ENCODE data around the gene SERPINA5. TPM values are rescaled to one million over a fixed set of nuclear protein-coding genes. Genes with fewer than 3 reads are reported as not detected.
"Not testable (repeated sequence)": the region's sequence is repeated elsewhere in the genome, so short reads cannot be mapped to it uniquely, and the experiment has no call there.

SERPINA5 gene
- total and polyA plus RNA-seq, 2 of the 13 experiments (the other 11 are each of a cell fraction or from before 2014, with no cell fraction given): 449 to 498 TPM

DNA sequence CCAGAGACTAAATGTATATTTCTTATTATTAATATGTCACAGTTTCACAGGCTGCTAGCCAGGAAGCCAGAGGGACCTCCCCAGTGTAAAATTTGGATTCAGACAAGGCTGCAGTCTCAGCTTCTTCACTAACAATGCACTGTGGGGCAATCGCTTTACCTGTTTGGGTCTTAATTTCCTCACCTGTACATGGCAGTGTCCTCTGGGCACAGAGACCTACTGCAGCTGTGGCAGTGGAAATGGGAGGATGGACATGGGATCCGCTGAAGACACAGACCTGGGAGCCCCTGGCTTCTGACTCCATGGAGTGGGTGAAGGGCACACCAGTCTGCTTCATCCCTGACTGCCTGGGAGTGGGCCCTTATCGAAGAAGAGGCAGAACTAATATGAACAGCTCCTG lies 6.9 kb upstream of the SERPINA5 start:
- Histone ChIP-seq H3K9ac (ENCODE audit: insufficient read depth, low read depth, low read length) (no peak overlapping the region), H3K4me1 (ENCODE audit: insufficient read depth, low read length) (peaks cover 83% of the 10 kb centered on the region), H3K79me2 (ENCODE audit: insufficient read depth, low read length) (no peaks in the 10 kb centered on the region), H3K36me3 (replicated peaks in 1 of 2; ENCODE audit: control insufficient read depth in 1 of 2, insufficient read depth in 2 of 2, low read length in 2 of 2) (no peaks in the 10 kb centered on the region), H3K4me3 (replicated peaks in 1 of 3; ENCODE audit: insufficient read depth in 1 of 3, low read depth in 2 of 3, low read length in 3 of 3) (no peak overlapping the region), H3K4me2 (ENCODE audit: low read depth, low read length) (no peak overlapping the region), H3K9me3 (ENCODE audit: low read length) (no peaks in the 10 kb centered on the region), H3K27ac (ENCODE audit: extremely low read length, insufficient read depth, low read length) (no peak overlapping the region), H3K27me3 (ENCODE audit: control insufficient read depth in 1 of 2, insufficient read depth in 2 of 2, low read length in 2 of 2) (no peaks in the 10 kb centered on the region), H2AFZ (ENCODE audit: low read length) (no peak overlapping the region), H4K20me1 (ENCODE audit: insufficient read depth, low read length) (no peaks in the 10 kb centered on the region)
- no TSS peak for BruUV-seq (replicated peaks)
- ChIA-PET POLR2A (interaction anchor here (1.1 to 8.1 kb wide), 7 partner anchors 9 to 39 kb away, joined by 3 to 142 read pairs (median 10); partner anchors contain the start of genes SERPINA3 and SERPINA4), CTCF (ENCODE audit: low intra/inter-chr PET ratio, low total read pairs) (no interaction called here)
- ATAC-seq (no peak), DNase-seq (ENCODE audit: low spot score) (no peak), FAIRE-seq (no peak)
- WGBS (ENCODE audit: low lambda C conversion rate): 97% methylated on average over 3 of the region's 3 CpGs
- TF ChIP-seq KLF13 (CRISPR knock-in tag; IDR thresholded peaks at IDR 0.05): no peak
- TF ChIP-seq SALL1 (CRISPR knock-in tag; IDR thresholded peaks at IDR 0.05): peak; percentile 30; the same call in 1 of the 2 replicates
- in situ Hi-C loops (cut with HindIII; ENCODE audit: extremely low pct_ligation_motif_present, low pct_unique_long_range_greater_than_20kb) (no loop called here), intact Hi-C loops (cut with micrococcal nuclease; ENCODE audit: unreplicated experiment) (no loop called here)

DNA sequence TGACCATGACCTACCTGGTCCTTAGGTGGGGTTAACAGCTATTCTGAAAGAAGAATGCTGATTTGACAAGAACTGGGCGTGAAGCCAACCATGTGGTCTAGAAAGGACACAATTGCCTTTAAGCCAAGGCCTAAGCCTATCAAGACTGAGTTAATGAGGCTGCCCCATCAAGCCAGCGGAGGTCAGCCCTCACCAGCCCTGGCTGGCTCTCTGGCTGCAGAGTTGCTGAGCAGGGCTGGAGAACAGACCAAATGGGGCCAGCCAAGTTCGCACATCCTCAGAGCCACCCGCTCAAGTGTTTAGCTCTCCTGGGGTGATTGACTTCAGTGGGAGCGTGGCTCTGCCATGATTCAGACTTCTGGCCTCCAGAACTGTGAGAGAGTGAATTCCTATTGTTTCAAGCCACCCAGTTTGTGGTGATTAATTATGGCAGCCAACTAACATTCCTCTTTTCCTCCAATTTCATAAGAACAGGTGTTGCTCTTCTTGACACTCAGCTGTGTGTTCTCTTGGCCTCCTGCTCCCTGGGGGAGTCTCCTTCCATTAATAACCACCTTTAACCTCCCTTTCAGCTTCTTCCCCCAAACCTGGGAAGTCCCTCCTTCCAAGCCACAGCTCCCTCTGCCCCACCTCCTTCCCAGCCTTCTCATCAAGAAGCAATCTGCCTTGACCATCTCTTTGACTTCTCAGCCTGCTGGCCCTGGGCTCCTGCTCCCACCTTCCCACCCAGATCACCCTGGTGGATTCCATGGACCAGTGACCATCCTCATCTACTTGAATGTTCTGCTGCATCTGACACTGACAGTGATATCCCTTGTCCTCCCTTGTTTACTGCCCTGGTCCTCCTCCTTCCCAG lies 5.3 kb upstream of the SERPINA5 start:
- H2AFZ ChIP-seq (ENCODE audit: low read length): no peak overlapping the region
- FAIRE-seq (no peak), DNase-seq (ENCODE audit: low spot score) (no peak), ATAC-seq (no peak)
- ChIA-PET CTCF (ENCODE audit: low intra/inter-chr PET ratio, low total read pairs) (no interaction called here), POLR2A (interaction anchor here (1.0 to 8.1 kb wide), 2 partner anchors 18 to 23 kb away, joined by 4 to 96 read pairs; no protein-coding TSS in a partner anchor)
- H3K79me2 ChIP-seq (ENCODE audit: insufficient read depth, low read length): no peaks in the 10 kb centered on the region
- intact Hi-C loops (cut with micrococcal nuclease; ENCODE audit: unreplicated experiment): no loop called here
- peak; percentile 72 to 73 for TF ChIP-seq MAFK (conservative IDR thresholded peaks at IDR 0.05 in 1 of 2, IDR thresholded peaks at IDR 0.05 in 1 of 2; ENCODE audit: low read length in 2 of 2)
- TF ChIP-seq, protein P1, sequence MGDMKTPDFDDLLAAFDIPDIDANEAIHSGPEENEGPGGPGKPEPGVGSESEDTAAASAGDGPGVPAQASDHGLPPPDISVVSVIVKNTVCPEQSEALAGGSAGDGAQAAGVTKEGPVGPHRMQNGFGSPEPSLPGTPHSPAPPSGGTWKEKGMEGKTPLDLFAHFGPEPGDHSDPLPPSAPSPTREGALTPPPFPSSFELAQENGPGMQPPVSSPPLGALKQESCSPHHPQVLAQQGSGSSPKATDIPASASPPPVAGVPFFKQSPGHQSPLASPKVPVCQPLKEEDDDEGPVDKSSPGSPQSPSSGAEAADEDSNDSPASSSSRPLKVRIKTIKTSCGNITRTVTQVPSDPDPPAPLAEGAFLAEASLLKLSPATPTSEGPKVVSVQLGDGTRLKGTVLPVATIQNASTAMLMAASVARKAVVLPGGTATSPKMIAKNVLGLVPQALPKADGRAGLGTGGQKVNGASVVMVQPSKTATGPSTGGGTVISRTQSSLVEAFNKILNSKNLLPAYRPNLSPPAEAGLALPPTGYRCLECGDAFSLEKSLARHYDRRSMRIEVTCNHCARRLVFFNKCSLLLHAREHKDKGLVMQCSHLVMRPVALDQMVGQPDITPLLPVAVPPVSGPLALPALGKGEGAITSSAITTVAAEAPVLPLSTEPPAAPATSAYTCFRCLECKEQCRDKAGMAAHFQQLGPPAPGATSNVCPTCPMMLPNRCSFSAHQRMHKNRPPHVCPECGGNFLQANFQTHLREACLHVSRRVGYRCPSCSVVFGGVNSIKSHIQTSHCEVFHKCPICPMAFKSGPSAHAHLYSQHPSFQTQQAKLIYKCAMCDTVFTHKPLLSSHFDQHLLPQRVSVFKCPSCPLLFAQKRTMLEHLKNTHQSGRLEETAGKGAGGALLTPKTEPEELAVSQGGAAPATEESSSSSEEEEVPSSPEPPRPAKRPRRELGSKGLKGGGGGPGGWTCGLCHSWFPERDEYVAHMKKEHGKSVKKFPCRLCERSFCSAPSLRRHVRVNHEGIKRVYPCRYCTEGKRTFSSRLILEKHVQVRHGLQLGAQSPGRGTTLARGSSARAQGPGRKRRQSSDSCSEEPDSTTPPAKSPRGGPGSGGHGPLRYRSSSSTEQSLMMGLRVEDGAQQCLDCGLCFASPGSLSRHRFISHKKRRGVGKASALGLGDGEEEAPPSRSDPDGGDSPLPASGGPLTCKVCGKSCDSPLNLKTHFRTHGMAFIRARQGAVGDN (CRISPR knock-in tag; IDR thresholded peaks at IDR 0.05): peak; percentile 51
- TF ChIP-seq ZNF616 (CRISPR knock-in tag; IDR thresholded peaks at IDR 0.05; ENCODE audit: low read depth): no peak
- H3K36me3 ChIP-seq (replicated peaks in 1 of 2; ENCODE audit: control insufficient read depth in 1 of 2, insufficient read depth in 2 of 2, low read length in 2 of 2): no peaks in the 10 kb centered on the region
- no TSS peak for BruUV-seq (replicated peaks)
- H3K27me3 ChIP-seq (ENCODE audit: control insufficient read depth in 1 of 2, insufficient read depth in 2 of 2, low read length in 2 of 2): no peaks in the 10 kb centered on the region
- peaks cover 78% of the 10 kb centered on the region for H3K4me1 ChIP-seq (ENCODE audit: insufficient read depth, low read length)
- no peaks in the 10 kb centered on the region for H4K20me1 ChIP-seq (ENCODE audit: insufficient read depth, low read length)
- no peak overlapping the region for H3K27ac ChIP-seq (ENCODE audit: extremely low read length, insufficient read depth, low read length)
- H3K4me2 ChIP-seq (ENCODE audit: low read depth, low read length): no peak overlapping the region
- no peak overlapping the region for H3K9ac ChIP-seq (ENCODE audit: insufficient read depth, low read depth, low read length)
- no peak overlapping the region for H3K4me3 ChIP-seq (replicated peaks in 1 of 3; ENCODE audit: insufficient read depth in 1 of 3, low read depth in 2 of 3, low read length in 3 of 3)
- 100% methylated on average over 2 of the region's 5 CpGs for WGBS (ENCODE audit: low lambda C conversion rate)
- in situ Hi-C loops (cut with HindIII; ENCODE audit: extremely low pct_ligation_motif_present, low pct_unique_long_range_greater_than_20kb): no loop called here
- H3K9me3 ChIP-seq (ENCODE audit: low read length): no peaks in the 10 kb centered on the region

DNA sequence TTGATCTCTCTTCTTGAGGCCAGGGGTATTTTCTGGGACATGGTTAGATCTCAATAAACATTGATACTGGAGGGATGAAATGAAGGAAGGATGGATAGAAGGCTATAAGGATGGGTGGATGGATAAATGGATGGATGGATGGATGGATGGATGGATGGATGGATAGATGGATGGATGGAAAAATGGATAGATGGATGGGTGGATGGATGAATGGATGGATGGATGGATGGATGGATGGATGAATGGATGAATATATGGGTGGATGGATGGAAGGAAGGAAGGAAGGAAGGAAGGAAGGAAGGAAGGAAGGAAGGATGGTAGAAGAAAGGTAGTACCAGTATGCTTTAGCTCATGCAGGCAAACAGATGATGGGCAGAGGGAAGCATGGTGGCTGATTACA lies 3.8 kb upstream of the SERPINA5 start:
- CTCF ChIA-PET (ENCODE audit: low intra/inter-chr PET ratio, low total read pairs); H2AFZ ChIP-seq (ENCODE audit: low read length); H3K9ac ChIP-seq (ENCODE audit: insufficient read depth, low read depth, low read length); H3K9me3 ChIP-seq (ENCODE audit: low read length); H3K4me3 ChIP-seq (replicated peaks in 1 of 3; ENCODE audit: insufficient read depth in 1 of 3, low read depth in 2 of 3, low read length in 3 of 3); DNase-seq (ENCODE audit: low spot score); intact Hi-C loops (cut with micrococcal nuclease; ENCODE audit: unreplicated experiment); in situ Hi-C loops (cut with HindIII; ENCODE audit: extremely low pct_ligation_motif_present, low pct_unique_long_range_greater_than_20kb); H3K27me3 ChIP-seq (ENCODE audit: control insufficient read depth in 1 of 2, insufficient read depth in 2 of 2, low read length in 2 of 2); H3K4me2 ChIP-seq (ENCODE audit: low read depth, low read length); H4K20me1 ChIP-seq (ENCODE audit: insufficient read depth, low read length); H3K27ac ChIP-seq (ENCODE audit: extremely low read length, insufficient read depth, low read length); FAIRE-seq; BruUV-seq (replicated peaks); ATAC-seq; H3K36me3 ChIP-seq (replicated peaks in 1 of 2; ENCODE audit: control insufficient read depth in 1 of 2, insufficient read depth in 2 of 2, low read length in 2 of 2): not testable (repeated sequence)
- Histone ChIP-seq H3K79me2 (ENCODE audit: insufficient read depth, low read length) (peaks cover 13% of the 10 kb centered on the region), H3K4me1 (ENCODE audit: insufficient read depth, low read length) (peaks cover 75% of the 10 kb centered on the region)
- POLR2A ChIA-PET: interaction anchor here (1.1 to 1.5 kb wide), 2 partner anchors 16 to 22 kb away, joined by 3 to 4 read pairs; partner anchors contain the start of gene SERPINA4
